ENCODE results near the gene SND1.

DNA sequence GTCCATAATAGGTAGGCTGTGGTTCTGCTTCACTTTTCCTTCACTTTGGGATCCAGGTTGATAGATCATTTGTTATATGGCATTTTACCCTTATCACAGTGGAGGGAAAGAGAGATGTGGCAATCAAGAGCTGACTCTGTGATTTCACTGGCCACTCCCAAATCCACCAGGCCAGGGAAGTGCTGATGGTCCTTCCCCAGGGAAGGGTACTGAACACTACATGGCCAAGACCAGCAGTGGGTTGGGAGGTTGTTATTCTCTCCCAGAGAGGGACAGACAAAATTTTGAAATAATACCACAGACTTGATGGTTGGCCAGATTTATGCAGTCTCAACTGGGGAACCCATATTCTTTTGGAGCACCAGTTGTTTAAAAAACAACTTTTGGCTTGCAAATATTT is 102.5 kb downstream of the SND1 start:
- TF ChIP-seq, protein P1, sequence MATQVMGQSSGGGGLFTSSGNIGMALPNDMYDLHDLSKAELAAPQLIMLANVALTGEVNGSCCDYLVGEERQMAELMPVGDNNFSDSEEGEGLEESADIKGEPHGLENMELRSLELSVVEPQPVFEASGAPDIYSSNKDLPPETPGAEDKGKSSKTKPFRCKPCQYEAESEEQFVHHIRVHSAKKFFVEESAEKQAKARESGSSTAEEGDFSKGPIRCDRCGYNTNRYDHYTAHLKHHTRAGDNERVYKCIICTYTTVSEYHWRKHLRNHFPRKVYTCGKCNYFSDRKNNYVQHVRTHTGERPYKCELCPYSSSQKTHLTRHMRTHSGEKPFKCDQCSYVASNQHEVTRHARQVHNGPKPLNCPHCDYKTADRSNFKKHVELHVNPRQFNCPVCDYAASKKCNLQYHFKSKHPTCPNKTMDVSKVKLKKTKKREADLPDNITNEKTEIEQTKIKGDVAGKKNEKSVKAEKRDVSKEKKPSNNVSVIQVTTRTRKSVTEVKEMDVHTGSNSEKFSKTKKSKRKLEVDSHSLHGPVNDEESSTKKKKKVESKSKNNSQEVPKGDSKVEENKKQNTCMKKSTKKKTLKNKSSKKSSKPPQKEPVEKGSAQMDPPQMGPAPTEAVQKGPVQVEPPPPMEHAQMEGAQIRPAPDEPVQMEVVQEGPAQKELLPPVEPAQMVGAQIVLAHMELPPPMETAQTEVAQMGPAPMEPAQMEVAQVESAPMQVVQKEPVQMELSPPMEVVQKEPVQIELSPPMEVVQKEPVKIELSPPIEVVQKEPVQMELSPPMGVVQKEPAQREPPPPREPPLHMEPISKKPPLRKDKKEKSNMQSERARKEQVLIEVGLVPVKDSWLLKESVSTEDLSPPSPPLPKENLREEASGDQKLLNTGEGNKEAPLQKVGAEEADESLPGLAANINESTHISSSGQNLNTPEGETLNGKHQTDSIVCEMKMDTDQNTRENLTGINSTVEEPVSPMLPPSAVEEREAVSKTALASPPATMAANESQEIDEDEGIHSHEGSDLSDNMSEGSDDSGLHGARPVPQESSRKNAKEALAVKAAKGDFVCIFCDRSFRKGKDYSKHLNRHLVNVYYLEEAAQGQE (IDR thresholded peaks at IDR 0.05), result no peak
- TF ChIP-seq, protein P2, sequence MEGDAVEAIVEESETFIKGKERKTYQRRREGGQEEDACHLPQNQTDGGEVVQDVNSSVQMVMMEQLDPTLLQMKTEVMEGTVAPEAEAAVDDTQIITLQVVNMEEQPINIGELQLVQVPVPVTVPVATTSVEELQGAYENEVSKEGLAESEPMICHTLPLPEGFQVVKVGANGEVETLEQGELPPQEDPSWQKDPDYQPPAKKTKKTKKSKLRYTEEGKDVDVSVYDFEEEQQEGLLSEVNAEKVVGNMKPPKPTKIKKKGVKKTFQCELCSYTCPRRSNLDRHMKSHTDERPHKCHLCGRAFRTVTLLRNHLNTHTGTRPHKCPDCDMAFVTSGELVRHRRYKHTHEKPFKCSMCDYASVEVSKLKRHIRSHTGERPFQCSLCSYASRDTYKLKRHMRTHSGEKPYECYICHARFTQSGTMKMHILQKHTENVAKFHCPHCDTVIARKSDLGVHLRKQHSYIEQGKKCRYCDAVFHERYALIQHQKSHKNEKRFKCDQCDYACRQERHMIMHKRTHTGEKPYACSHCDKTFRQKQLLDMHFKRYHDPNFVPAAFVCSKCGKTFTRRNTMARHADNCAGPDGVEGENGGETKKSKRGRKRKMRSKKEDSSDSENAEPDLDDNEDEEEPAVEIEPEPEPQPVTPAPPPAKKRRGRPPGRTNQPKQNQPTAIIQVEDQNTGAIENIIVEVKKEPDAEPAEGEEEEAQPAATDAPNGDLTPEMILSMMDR (IDR thresholded peaks at IDR 0.05; ENCODE audit: low read depth, low read length, missing input control), result no peak
- TF ChIP-seq, protein P3, sequence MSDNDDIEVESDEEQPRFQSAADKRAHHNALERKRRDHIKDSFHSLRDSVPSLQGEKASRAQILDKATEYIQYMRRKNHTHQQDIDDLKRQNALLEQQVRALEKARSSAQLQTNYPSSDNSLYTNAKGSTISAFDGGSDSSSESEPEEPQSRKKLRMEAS (IDR thresholded peaks at IDR 0.05), result no peak
- TF ChIP-seq JUND (IDR thresholded peaks at IDR 0.05) (no peak), EGR1 (IDR thresholded peaks at IDR 0.05; ENCODE audit: low read depth in 2 of 2) (no peak), SP1 (IDR thresholded peaks at IDR 0.05) (no peak)
- TF ChIP-seq, protein P4, sequence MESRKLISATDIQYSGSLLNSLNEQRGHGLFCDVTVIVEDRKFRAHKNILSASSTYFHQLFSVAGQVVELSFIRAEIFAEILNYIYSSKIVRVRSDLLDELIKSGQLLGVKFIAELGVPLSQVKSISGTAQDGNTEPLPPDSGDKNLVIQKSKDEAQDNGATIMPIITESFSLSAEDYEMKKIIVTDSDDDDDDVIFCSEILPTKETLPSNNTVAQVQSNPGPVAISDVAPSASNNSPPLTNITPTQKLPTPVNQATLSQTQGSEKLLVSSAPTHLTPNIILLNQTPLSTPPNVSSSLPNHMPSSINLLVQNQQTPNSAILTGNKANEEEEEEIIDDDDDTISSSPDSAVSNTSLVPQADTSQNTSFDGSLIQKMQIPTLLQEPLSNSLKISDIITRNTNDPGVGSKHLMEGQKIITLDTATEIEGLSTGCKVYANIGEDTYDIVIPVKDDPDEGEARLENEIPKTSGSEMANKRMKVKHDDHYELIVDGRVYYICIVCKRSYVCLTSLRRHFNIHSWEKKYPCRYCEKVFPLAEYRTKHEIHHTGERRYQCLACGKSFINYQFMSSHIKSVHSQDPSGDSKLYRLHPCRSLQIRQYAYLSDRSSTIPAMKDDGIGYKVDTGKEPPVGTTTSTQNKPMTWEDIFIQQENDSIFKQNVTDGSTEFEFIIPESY (IDR thresholded peaks at IDR 0.05), result no peak

All from liver (tissue), 3 donors.